ENCODE data around the gene CHST8.

Gene CHST8

DNA sequence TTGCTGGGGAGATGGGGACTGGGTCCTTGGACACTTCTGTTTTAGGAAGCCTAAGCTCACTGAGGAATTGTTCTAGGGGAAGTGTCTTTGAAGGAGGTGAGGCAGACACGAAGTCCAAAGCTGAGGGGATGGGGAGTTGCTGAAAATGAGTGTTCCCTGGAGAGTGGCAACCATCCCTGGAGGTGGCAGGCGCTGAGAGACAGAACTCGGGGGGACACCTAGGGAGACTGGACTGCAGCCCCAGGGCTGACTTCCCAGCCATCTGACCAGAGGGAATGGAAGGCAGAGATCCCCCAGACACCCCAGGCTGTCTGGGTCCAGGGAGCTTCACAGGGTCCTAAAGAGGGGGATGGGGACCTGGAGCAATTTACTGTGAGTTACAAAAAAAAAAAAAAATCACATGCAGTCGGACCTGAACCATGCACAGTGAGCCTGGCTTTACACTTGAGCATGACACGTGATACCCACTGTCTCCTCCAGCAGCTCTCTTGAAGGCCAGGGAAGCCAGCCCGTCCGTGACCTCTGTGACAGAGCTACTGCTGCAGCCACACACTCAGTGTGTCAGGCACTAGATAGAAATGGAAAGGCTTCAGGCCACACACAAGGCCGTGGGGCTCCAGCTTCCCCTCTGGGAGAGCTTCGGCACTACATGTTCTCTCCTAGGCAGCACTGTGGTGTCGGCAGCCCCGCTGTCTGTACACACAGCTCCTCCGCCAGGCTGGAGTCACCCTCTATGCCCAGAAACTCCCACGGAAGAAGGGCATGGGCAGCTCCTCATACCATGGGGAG is 97.8 kb downstream of the CHST8 start:
- no peak for DNase-seq

DNA sequence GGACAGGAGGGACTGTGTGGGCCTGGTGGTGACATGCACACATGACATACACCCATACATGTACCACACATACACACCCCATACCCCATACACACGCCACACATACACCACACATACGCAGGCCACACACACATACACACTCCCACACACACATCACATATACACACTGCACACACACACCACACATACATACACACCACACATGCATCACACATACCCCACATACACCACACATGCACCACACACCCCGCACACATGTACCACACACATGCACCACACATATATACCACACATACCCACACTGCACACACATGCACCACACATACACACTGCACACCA is 98.4 kb downstream of the CHST8 start:
- DNase-seq, result no peak

DNA sequence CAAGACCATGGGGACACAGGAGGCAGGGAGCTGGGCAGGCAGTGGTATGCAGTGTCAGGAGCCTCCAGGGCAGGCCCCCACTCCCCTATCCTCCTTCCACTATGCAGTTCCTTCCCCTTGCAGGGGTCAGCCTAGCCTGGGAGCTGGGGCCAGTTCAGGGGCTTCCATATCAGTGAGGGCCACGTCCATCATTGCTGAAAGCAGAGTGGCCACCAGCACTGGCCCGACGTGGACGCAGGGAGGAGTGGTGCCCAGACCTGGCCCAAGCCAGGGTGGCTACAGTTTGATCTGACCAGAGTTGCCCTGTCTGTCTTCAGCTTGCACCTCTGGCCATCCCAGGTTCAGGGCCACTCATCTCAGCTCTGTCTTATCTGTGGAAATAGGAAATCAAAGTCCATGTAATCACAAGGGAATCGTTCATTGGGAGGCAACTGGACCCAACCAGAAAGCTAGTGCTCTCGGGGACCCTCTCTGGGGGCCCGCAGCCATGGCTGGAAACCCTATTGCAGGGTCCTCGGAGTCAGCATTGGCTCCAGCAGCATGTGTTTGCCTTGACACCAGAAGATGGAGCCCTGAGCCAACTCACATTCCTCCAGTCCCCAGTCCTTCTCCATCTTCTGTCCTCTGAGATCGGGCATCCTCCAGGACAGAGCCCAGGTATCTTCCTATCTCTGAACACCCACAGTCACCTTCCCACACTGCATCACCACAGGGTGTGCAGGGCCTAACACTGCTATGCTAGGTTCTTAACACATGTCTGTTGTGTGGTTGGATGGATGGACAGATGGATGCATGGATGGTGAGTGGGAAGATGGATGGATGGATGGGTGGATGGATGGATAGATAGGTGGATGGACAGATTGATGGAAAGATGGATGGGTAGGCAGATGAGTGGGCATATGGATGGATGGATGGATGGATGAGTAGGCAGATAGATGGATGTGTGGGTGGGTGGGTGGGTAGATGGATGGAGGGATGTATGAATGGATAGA is 99.2 kb downstream of the CHST8 start:
- no peak for DNase-seq

DNA sequence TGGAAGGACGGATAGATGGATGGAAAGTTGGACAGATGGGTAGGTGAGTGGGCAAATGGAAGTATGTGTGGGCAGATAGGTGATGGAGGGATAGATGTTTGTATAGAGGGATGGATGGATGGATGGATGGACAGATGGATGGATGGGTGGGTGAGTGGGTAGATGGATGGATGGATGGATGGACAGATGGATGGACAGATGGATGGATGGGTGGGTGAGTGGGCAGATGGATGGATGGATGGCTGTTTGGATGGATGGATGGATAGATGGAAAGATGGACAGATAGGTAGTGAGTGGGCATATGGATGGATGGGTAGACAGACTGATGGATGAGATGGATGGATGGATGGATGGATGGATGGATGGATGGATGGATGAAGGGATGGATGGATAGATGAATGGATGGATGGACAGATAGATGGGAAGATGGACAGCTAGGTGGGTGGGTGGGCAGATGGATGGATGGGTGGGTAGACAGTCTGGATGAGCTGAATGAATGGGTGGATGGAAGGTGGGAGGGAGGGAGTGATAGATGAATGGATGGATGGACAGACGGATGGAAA is 100.1 kb downstream of the CHST8 start:
- no peak for DNase-seq

DNA sequence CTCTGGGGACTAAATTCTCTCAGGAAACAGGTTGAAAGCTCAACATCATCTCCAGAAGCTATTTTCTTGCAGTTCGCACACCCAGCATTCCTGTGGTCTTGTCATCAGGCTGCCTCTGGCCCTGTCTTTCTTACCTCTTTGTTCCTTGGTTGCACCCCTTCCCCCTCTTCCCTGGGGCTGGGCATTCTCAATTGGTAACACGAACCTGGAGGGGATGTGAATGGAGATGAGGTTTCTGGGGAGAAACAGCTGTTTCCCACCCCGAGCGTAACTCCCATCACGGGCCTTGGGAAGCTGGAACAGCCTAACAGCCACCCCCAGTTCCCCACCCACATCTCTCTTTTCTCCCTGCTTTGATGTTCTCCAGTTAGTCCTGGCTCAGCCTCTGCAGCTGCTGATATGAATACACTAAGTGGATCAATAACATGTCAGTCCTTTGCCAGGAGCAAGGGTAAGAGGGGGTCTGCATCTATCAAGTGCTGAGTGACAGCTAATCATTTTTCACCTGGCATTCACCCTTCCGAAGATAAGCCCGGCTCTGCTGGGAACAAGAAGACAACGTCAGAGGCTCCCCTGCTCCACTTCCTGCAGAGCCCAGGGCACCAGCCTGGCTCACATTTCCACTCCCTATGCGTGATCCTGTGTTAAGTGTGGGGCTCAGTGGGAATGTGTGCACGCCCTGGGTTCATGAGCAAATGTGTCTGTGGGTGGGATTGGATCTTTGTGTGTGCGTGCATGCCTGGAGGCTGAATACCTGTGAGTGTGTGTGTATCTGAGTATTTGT is 100.9 kb downstream of the CHST8 start:
- DNase-seq, result no peak

DNA sequence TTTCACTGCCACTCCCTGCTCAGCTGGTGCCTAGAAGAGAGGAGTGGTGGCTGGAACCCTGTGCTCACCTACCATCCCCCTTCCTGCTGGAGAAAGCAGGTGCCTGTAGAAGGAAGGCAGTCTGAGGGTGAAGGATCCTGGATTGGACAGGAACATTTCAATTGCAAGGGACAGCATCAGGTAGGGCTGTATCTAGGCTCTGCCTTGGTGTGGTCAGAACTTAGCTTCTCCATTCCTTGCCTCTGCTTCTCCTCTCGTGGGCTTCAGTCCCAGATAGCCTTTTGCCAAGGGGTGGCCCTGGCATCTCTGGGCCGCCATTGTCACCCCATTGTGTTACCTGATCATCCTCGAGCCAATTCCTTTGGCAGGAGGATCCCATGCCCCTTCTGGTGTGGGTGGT is 101.8 kb downstream of the CHST8 start:
- DNase-seq, result no peak

DNA sequence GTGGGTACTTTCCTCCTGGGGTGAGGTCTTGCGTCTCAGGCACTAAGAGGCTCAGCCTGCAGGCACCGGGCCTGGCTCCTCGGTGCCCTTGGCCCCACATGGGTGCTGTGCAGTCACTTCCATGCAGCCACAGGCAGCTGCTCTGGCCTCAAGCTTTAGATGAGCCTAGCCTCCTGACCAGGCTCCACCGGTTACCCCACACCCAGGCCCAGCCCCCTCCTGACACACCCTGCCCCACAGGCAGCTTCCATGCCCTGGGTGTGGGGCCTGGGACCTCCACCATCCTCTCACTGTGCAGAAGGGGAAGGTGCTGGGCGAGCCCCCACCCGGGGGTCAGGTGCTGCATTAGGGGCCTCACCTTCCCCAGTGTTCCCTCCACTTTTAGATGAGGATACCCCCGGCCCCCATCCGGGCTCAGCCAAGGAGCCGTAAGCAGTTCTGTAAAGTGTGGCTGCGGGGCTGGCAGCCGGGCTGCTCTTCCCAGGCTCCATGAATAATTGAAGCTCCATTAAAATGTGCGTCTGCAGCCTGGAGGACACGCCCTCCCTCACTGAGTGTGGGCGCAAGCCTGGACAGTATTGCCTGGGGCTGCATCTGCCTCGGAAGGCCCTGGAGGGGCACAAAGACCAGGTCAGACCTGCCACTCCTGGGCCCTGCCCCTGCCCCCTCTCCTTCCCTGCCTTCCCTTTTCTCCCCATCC is 102.4 kb downstream of the CHST8 start:
- no peak for DNase-seq

DNA sequence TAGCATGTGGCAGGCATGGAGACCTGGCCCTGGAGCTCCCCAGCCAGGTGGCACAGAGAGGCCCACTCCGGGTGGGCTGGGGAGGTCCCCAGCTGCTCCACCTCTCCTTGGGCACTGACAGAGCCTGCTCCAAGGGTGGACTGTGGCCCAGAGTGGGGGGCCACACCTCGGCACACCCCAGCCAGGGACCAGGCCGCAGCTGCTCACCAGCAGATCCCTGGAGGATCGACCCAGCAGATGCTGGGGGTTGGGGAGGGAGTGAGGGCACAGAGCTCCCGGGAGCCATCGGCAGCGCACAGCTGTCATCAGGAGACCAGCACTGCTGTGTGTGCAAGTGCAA is 102.9 kb downstream of the CHST8 start:
- DNase-seq, result no peak

DNA sequence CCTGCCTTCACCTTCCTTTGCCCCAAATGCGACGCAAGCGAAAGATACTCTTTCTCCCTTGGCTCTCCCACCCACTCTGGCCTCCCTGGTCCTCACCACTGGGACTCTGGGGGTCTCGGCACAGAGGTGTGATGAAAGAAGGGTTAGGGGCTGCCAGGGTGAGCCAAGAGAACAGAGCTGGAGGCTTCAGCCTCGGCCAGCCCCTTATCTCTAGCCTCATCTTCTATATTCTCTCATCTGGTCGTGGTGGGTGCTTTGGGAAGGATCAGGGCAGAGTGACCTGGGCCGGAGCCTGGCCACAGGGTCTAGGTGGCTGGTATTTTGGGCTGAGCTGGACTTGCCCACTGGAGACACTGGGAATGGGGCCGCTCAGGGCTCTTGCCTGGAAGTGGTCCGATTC is 103.8 kb downstream of the CHST8 start:
- no peak for DNase-seq

DNA sequence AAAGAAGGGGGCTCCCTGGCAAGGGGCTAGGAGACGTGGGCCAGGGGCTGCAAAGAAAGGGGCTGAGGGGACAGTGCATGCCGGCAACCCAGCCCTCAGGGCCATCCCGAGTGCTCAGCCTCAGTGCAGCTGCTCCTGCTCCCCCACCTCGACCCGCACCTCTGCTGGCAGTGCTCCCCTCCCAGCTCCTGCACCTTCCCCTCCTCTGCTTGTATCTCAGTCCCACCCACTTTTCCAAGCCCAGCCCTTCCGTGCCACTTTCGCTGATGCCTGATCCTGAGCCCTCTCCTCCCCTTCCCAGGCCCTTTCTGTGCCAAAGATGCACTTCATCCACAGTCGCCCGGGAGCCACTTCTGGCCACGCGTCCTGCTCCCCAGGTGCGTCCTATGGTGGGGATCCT is 105.0 kb downstream of the CHST8 start:
- no peak for DNase-seq

DNA sequence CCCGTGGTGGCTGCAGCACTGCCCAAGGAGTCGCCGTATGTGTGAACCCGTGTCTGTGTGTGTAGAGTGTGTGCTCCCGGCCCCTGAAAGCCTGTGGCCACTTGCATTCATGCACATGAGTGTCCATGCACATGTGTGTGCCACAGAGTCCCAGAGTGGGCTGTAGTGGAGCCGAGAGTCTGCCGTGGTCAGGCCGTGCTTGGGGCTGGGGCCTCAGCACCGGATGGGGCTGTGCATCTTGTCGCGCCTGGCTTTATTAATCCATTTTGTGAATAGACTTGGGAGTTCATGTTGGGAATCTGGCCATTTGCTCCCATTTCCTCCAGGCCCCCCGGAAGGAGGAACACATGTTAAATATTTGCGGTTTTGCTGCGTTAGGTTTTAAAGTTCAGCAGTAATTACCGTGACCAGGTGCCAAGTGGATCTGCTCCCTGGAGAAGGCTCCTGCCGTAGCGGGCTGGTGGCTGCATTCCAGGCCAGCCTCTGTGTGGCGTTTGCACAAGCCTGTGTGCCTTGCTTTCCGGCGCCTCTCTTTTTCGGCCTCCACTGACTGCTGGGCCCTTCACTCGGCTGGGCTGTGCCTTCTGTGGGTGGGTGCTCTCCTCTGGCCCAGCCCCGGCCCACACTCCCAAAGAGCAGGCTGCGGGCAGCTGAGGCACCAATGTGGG is 105.7 kb downstream of the CHST8 start:
- DNase-seq, result no peak

DNA sequence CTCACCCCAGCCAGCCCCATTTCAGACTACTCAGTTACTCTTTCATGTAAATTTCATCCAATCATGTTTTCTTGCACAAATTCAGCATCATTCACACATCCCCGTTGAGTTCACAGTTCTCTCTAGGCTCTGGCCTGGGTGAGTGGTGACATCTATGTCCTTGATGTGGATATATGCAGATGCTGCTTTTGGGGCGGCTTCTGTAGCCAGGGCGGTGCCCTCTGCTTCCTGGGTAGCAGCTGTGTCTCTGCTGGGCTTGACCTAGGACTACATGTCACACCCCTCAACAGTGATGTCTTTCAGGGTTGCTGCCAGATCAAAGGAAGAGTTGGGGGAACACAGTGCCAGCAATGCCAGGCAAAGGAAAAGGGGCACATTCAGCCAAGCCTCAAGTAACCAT is 106.4 kb downstream of the CHST8 start:
- DNase-seq, result no peak

DNA sequence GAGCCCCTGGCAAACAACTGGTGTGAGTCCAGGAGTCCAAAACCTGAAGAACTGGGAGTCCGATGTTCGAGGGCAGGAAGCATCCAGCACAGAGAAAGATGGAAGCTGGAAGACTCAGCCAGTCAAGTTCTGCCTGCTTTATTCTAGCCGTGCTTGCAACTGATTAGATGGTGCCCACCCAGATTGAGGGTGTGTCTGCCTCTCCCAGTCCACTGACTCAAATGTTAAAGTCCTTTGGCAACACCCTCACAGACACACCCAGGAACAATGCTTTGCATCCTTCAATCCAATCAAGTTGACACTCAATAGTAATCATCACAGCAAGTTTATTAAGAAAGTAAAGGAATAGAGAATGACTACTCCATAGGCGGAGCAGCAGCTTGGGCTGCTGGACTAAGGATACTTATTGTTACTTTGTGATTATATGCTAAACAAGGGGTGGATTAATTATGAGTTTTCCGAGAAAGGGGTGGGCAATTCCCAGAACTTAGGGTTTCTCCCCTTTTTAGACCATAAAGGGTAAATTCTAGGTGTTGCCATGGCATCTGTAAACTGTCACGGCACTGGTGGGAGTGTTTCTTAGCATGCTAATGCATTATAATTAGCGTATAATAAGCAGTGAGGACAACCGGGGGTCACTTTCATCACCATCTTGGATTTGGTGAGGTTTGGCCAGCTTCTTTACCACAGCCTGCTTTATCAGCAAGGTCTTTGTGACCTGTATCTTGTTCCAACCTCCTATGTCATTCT is 109.3 kb downstream of the CHST8 start:
- DNase-seq, result no peak

DNA sequence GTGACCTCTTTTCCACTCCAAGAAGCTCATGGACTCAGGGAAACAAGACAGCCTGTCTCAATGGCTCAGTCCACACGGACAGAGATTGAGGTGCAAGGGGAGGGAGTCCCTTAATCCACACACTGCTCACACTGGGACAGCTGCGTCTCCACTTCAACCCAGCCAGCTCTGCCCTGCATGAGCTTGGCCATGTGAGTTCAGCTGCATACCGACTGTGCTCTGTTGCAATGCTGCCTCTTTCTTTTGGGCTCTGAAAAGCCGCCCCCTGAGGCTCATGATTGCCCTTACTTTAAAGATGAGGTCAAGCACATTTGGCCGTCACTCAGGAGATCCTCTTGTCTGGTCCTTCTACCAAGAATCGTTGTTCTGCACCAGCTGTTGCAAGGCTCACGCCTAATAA is 110.1 kb downstream of the CHST8 start:
- no peak for DNase-seq

DNA sequence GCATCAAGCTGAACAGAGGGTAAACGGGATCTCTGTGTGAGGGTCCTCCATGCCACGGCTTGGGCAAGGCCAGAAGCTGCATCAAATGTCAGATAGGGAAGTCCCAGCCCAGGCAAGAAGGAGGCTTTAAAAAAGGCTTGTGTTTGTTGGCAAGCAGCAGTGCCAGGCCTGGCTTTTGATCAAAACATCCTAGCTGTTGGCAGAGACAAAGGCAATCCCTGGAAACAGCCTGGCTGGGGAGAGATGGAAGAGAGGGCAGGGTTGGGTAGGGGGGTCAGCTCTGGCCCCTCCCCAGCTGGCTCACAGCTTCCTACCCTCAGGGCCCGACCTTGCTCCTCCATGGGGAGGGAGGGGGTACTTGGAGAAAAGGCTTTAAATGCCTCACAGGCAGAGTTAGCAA is 113.2 kb downstream of the CHST8 start:
- no peak for DNase-seq

DNA sequence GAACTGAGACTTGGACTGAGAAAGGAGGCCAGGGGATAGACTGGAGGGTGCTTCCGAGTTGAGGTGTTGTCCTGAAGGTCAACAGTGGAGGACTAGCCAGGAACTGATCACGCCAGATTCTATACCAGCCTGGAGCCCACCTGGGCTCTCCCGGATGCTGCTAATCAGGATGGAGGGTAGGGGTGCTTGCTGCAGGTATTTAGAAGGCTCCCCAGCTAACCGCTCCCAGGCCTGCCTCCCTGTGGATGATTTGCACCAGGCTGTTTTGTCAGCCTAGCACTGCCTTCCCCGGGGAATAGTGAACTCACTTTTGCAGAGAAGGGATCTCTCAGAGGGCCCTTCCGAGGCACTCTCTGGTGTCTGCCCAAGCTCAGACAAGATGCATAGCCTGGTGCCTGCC is 114.4 kb downstream of the CHST8 start:
- no peak for DNase-seq

DNA sequence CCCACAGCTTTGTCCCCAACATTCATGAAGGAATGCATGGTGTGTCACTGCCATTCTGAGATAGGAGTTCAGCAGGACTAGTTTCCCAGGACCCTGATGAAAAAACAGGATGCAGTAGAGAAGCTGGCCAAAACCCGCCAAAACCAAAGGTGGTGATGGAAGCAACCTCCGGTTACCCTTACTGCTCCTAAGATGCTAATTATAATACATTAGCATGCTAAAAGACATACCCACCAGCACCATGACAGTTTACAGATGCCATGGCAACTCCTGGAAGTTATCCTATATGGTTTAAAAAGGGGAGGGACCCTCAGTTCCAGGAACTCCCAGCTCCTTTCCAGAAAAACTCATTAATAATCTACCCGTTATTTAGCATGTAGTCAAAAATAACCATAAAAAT is 115.0 kb downstream of the CHST8 start:
- DNase-seq, result no peak

DNA sequence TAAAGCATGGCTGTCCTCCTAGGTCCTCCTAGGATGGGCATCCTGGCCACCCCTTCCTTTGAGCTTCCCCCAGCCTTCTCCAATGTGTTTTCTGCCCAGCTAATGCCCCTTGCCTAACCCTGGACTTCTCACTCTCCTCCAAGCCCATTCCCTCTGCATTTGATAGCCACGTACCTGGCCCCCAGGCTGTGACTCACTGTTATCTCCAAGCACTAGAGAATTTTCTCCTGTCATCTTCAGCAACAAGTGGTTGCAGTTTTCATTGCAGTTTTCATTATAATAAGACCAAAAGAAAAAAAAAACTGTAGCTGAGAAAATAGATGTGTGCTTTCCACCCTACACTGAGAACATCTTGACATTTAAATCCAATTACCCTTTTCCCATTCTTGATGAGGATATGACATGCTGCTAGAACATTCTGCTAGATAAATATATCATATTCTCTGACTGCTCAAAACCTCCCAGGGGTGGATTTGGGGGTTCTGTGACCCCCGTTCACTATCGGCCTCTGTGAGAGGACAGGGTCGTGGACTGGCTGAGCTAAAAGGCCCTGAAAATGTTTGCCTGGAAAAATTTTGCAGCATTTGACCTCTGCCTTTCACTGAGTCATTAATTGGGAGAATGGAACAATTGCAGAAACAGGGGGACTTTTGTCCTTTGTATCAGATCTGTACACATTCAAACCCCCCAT is 116.1 kb downstream of the CHST8 start:
- DNase-seq, result no peak

DNA sequence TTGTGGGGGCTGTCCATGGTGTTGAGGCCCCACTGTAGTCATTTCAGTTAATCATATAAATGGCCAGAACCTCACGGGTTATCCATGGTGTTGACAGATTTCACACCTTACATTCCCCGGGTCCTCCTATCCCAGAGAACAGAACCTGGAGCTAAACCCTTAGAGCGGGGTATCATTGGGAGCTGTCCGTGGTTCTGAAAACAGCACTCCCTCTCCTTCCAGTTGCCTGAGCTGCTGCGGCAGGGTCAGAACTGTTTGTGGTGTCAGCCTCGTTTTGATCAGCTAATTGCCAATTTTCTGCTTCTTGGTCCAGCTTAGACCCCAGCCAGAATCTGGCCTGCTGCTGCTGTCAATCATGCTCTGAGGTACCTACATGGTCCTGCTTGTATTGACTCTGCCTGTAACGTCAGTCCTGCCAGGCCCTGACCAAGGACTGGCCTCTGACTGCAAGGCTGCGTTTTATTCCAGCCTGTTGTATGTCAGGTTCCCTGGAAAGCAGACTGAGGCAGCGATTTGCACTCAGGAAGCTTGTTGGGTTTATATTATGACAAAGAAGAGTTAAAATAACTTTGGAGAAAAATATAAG is 119.2 kb downstream of the CHST8 start:
- DNase-seq, result no peak

DNA sequence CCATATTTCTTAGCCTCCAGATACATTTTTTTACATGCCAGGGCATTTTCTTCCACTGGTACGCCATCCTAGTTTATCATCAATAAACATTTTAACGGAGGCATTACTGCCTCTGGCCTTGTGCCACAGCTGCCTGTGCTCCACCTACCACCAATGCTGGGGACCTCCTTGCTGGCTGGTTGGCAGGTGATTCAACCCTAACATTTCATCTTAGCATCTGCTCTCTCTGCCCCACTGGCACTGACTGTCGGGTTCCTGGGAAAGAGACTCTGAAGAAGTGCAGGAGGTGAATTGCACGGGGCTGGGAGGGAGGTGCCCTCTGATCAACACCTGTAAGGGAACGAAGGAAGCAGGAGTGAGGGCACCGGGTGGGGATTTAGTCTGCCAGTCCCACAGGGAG is 123.5 kb downstream of the CHST8 start:
- DNase-seq, result no peak
